ENCODE measurements around the gene IFNA6.

GRCh38 chr9:21348430-21348970 lies 2.2 kb downstream of the IFNA6 start:
- TF ChIP-seq CTCF (conservative IDR thresholded peaks at IDR 0.05; ENCODE audit: low read length) (no peak), EZH2phosphoT487 (IDR thresholded peaks at IDR 0.05; ENCODE audit: borderline replicate concordance) (no peak)
